Liver (tissue), 3 donors: Measurements from ENCODE around the gene SLC49A3.

ENCODE experiments used
- ATF3 ChIP-seq: IDR thresholded peaks from 2 replicates; pipeline ENCODE4 v1.6.1; 2016; ENCODE audit warnings: antibody characterized with exemption
- EGR1 ChIP-seq, 2 donors: IDR thresholded peaks; 2 replicates each; pipeline ENCODE4 v1.6.1; 2016 to 2018; ENCODE audit warnings: antibody characterized with exemption in 2 of 2, low read depth in 2 of 2
- GABPA ChIP-seq, 2 donors: IDR thresholded peaks in 1 of 2; conservative IDR thresholded peaks in 1 of 2; 2 replicates each; pipeline ENCODE4 v1.6.1; 2016; ENCODE audit warnings: antibody characterized with exemption in 2 of 2, mild to moderate bottlenecking in 1 of 2, moderate library complexity in 1 of 2
- JUND ChIP-seq, 2 donors: IDR thresholded peaks; 2 replicates each; pipeline ENCODE4 v1.6.1; 2016; ENCODE audit warnings: antibody characterized with exemption in 2 of 2
- REST ChIP-seq: IDR thresholded peaks from 2 replicates; pipeline ENCODE4 v1.6.1; 2016; ENCODE audit warnings: antibody characterized with exemption, mild to moderate bottlenecking
- TAF1 ChIP-seq: conservative IDR thresholded peaks from 2 replicates; pipeline ENCODE4 v1.6.1; 2016; ENCODE audit warnings: antibody characterized with exemption, mild to moderate bottlenecking
- YY1 ChIP-seq: IDR thresholded peaks from 2 replicates; pipeline ENCODE4 v1.6.1; 2016; ENCODE audit warnings: antibody characterized with exemption, mild to moderate bottlenecking
- TF ChIP-seq, protein P1 (sequence below): fragments of 150-350 bp; IDR thresholded peaks from 2 replicates; pipeline ENCODE4 v1.5.1; 2017; ENCODE audit warnings: improper control_type of control experiment, low read depth, low read length; ENCODE audit not compliant: missing input control
- donor health status: healthy.
- donor health status: healthy.

DNA sequence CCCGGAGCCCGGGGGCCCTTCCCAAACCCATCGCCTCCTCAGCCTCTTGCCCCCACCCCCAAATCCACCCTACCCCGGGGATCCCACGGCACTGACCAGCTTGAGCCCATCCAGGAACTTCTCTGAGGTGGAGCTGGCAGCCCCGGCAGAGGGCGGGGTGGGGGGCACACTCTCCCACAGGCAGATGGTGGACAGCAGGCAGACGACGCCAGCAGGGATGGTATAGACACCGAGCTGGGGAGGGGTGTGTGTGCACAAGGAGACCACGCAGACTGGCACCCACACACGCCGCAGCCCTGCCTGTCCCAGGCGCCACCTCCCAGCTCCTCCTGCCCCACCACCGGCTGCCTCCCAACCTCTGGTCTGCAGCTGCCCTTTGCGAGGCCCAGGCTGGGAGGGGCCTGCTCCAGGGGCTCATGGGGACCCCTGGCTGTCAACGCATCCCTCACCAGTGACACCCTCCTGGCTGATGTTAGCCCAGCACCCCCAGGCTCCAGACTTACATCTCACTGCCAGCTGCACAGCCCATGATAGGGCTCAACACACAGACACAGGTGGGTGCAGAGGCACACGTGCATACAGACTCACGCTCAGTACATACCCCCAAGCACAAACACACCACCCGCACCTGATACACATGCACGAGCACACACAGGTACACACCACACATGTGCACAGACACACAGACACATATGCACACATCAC, 4.2 kb downstream of the SLC49A3 start:
- TF ChIP-seq, protein P1, sequence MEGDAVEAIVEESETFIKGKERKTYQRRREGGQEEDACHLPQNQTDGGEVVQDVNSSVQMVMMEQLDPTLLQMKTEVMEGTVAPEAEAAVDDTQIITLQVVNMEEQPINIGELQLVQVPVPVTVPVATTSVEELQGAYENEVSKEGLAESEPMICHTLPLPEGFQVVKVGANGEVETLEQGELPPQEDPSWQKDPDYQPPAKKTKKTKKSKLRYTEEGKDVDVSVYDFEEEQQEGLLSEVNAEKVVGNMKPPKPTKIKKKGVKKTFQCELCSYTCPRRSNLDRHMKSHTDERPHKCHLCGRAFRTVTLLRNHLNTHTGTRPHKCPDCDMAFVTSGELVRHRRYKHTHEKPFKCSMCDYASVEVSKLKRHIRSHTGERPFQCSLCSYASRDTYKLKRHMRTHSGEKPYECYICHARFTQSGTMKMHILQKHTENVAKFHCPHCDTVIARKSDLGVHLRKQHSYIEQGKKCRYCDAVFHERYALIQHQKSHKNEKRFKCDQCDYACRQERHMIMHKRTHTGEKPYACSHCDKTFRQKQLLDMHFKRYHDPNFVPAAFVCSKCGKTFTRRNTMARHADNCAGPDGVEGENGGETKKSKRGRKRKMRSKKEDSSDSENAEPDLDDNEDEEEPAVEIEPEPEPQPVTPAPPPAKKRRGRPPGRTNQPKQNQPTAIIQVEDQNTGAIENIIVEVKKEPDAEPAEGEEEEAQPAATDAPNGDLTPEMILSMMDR = no peak
- TF ChIP-seq REST = no peak
- no peak for TF ChIP-seq YY1
- TF ChIP-seq ATF3 = no peak
- TF ChIP-seq GABPA (IDR thresholded peaks at IDR 0.05 in 1 of 2, conservative IDR thresholded peaks at IDR 0.05 in 1 of 2) = no peak
- TF ChIP-seq TAF1 = no peak
- TF ChIP-seq JUND (IDR thresholded peaks at IDR 0.05) = no peak
- no peak for TF ChIP-seq EGR1 (IDR thresholded peaks at IDR 0.05; ENCODE audit: low read depth in 2 of 2)
